Hepatocyte (in vitro differentiated cells): ENCODE data around the gene TCF7L2. TPM values are rescaled to one million over a fixed set of nuclear protein-coding genes. Genes with fewer than 3 reads are reported as not detected.

Experiments used
- DNase-seq: peaks from one replicate; pipeline ENCODE4 v3.0.0-alpha.2; 2016; ENCODE audit warnings: low spot score
- H2AFZ ChIP-seq: fragments of 200-600 bp; sonication (generic); 2 replicates; pipeline ENCODE4 v1.6.0; 2016; ENCODE audit warnings: antibody characterized with exemption, mild to moderate bottlenecking
- H3K27ac ChIP-seq: fragments of 200-600 bp; sonication (generic); 2 replicates; pipeline ENCODE4 v1.5.1; 2016; ENCODE audit warnings: mild to moderate bottlenecking
- H3K27me3 ChIP-seq: fragments of 200-600 bp; sonication (generic); 2 replicates; pipeline ENCODE4 v1.6.1; 2016
- H3K36me3 ChIP-seq: fragments of 200-600 bp; sonication (generic); replicated peaks from 2 replicates; pipeline ENCODE4 v1.5.1; 2016; ENCODE audit warnings: low read depth; ENCODE audit not compliant: insufficient read depth
- H3K4me1 ChIP-seq: fragments of 200-600 bp; sonication (generic); 2 replicates; pipeline ENCODE4 v1.5.1; 2016; ENCODE audit warnings: mild to moderate bottlenecking, moderate library complexity; ENCODE audit not compliant: insufficient read depth
- H3K4me2 ChIP-seq: fragments of 200-600 bp; sonication (generic); 2 replicates; pipeline ENCODE4 v1.6.0; 2016
- H3K4me3 ChIP-seq: fragments of 200-600 bp; sonication (generic); 2 replicates; pipeline ENCODE4 v1.5.1; 2016; ENCODE audit warnings: mild to moderate bottlenecking
- H3K79me2 ChIP-seq: fragments of 200-600 bp; sonication (generic); 2 replicates; pipeline ENCODE4 v1.6.0; 2017; ENCODE audit warnings: mild to moderate bottlenecking
- H3K9me2 ChIP-seq: fragments of 200-600 bp; sonication (generic); replicated peaks from 2 replicates; pipeline ENCODE4 v1.6.0; 2017; ENCODE audit warnings: mild to moderate bottlenecking; ENCODE audit not compliant: insufficient read depth
- H3K9me3 ChIP-seq: fragments of 200-600 bp; sonication (generic); 2 replicates; pipeline ENCODE4 v1.5.1; 2016; ENCODE audit warnings: low read depth, mild to moderate bottlenecking
- H4K20me1 ChIP-seq: fragments of 200-600 bp; sonication (generic); 2 replicates; pipeline ENCODE4 v1.6.0; 2016; ENCODE audit warnings: mild to moderate bottlenecking; ENCODE audit not compliant: insufficient read depth, poor library complexity, severe bottlenecking
- CTCF ChIP-seq: fragments of 200-600 bp; sonication (generic); IDR thresholded peaks from 2 replicates; pipeline ENCODE4 v1.5.1; 2016; ENCODE audit warnings: antibody characterized with exemption, mild to moderate bottlenecking; ENCODE audit not compliant: poor library complexity
- EZH2 ChIP-seq: fragments of 200-600 bp; sonication (generic); IDR thresholded peaks from 2 replicates; pipeline ENCODE4 v1.6.1; 2016; ENCODE audit warnings: antibody characterized with exemption, mild to moderate bottlenecking, borderline replicate concordance
- EZH2phosphoT487 ChIP-seq: fragments of 200-600 bp; sonication (generic); IDR thresholded peaks from one replicate; pipeline ENCODE4 v1.6.1; 2018; ENCODE audit warnings: antibody characterized with exemption, mild to moderate bottlenecking, low read depth, moderate library complexity; ENCODE audit not compliant: unreplicated experiment, severe bottlenecking
- whole genome bisulfite sequencing: methylation state at CpG from one replicate; pipeline ENCODE4 v1.1.6; 2016; ENCODE audit warnings: low lambda C conversion rate; ENCODE audit errors: missing lambda C conversion rate; 5-methylcytosine and 5-hydroxymethylcytosine counted together
- polyA plus RNA-seq: library from polyadenylated mRNA; unstranded; fragments of >200 nt; fragmentation: Nextera tagmentation; extraction: Ambion mirVana; gene quantifications from 2 replicates; pipeline ENCODE4 v1.2.1, GENCODE V29; 2016
- total RNA-seq: library from RNA; depleted of rRNA; stranded (reverse); fragments of >200 nt; gene quantifications from 2 replicates; pipeline ENCODE4 v1.2.3, GENCODE V29; 2014

Gene TCF7L2
- total and polyA plus RNA-seq, 2 experiments from 2014 or later, result 14.8 to 28.8 TPM

GRCh38 chr10:113094114-113094486, 144.1 kb downstream of the TCF7L2 start:
- DNase-seq, result no peak
- Histone ChIP-seq H3K4me1 (peaks cover 33% of the 10 kb centered on the region), H3K9me2 (no peaks in the 10 kb centered on the region), H3K27ac (peak overlapping the region; percentile 88), H3K27me3 (no peaks in the 10 kb centered on the region), H3K36me3 (no peaks in the 10 kb centered on the region), H3K9me3 (no peaks in the 10 kb centered on the region), H2AFZ (no peak overlapping the region), H3K4me3 (no peak overlapping the region), H3K4me2 (peak overlapping the region; percentile 10), H4K20me1 (peaks cover 3% of the 10 kb centered on the region), H3K79me2 (peaks cover 70% of the 10 kb centered on the region)
- 80% methylated on average over 3 of the region's 3 CpGs for whole genome bisulfite sequencing
- TF ChIP-seq EZH2phosphoT487 (no peak), EZH2 (no peak), CTCF (no peak)

GRCh38 chr10:113095419-113096127, 145.5 kb downstream of the TCF7L2 start:
- TF ChIP-seq CTCF, result no peak
- 82% methylated on average over 15 of the region's 15 CpGs for WGBS
- Histone ChIP-seq H3K4me3 (no peak overlapping the region), H3K79me2 (peaks cover 68% of the 10 kb centered on the region), H4K20me1 (peaks cover 3% of the 10 kb centered on the region), H3K27me3 (no peaks in the 10 kb centered on the region), H3K9me3 (no peaks in the 10 kb centered on the region), H3K27ac (peak overlapping the region; percentile 88), H3K4me2 (no peak overlapping the region), H3K36me3 (no peaks in the 10 kb centered on the region), H2AFZ (no peak overlapping the region), H3K4me1 (peaks cover 44% of the 10 kb centered on the region), H3K9me2 (no peaks in the 10 kb centered on the region)
- DNase-seq, result peak; percentile 24

- TF ChIP-seq EZH2 (no peak), EZH2phosphoT487 (no peak), CTCF (no peak)
Measured at GRCh38 chr10:113096128-113096996, 146.3 kb downstream of the TCF7L2 start.

More at GRCh38 chr10:113096128-113096996, 146.3 kb downstream of the TCF7L2 start:
- peaks cover 76% of the 10 kb centered on the region for H3K79me2 ChIP-seq
- DNase-seq, result peak; percentile 14
- H3K36me3 ChIP-seq, result no peaks in the 10 kb centered on the region
- peaks cover 43% of the 10 kb centered on the region for H3K4me1 ChIP-seq
- H3K27ac ChIP-seq, result peak overlapping the region; percentile 88
- H3K4me3 ChIP-seq, result no peak overlapping the region
- no peak overlapping the region for H3K4me2 ChIP-seq
- no peaks in the 10 kb centered on the region for H3K27me3 ChIP-seq
- peaks cover 3% of the 10 kb centered on the region for H4K20me1 ChIP-seq
- H2AFZ ChIP-seq, result no peak overlapping the region
- no peaks in the 10 kb centered on the region for H3K9me2 ChIP-seq
- H3K9me3 ChIP-seq, result no peaks in the 10 kb centered on the region
- WGBS, result 85% methylated on average over 11 of the region's 11 CpGs
